Progenitor cell of endocrine pancreas (in vitro differentiated cells): ENCODE results near the gene ST7. TPM values are rescaled to one million over a fixed set of nuclear protein-coding genes. Genes with fewer than 3 reads are reported as not detected.

ENCODE experiments used
- DNase-seq: peaks from one replicate; pipeline ENCODE4 v3.0.0; 2021; ENCODE audit warnings: low spot score; ENCODE audit not compliant: unreplicated experiment
- H3K27ac Mint-ChIP-seq: 2 replicates; pipeline ENCODE4 v1.8.0; 2021; ENCODE audit warnings: mild to moderate bottlenecking, moderate library complexity, mixed read lengths
- H3K27me3 Mint-ChIP-seq: 2 replicates; pipeline ENCODE4 v1.8.0; 2021; ENCODE audit warnings: mixed read lengths
- H3K36me3 Mint-ChIP-seq: 2 replicates; pipeline ENCODE4 v1.8.0; 2022; ENCODE audit warnings: mixed read lengths; ENCODE audit not compliant: insufficient read depth
- H3K4me1 Mint-ChIP-seq: 2 replicates; pipeline ENCODE4 v1.8.0; 2021; ENCODE audit warnings: low read depth, mixed read lengths
- H3K4me3 Mint-ChIP-seq: 2 replicates; pipeline ENCODE4 v1.8.0; 2021; ENCODE audit warnings: low read depth, mild to moderate bottlenecking, moderate library complexity, mixed read lengths
- H3K9me3 Mint-ChIP-seq: 2 replicates; pipeline ENCODE4 v1.8.0; 2021; ENCODE audit warnings: low read depth, mixed read lengths
- CTCF ChIP-seq: fragments of 200-600 bp; sonication (generic); IDR thresholded peaks from one replicate; pipeline ENCODE4 v1.5.0; 2021; ENCODE audit warnings: antibody characterized with exemption, mild to moderate bottlenecking; ENCODE audit not compliant: unreplicated experiment
- total RNA-seq: library from RNA; stranded (reverse); gene quantifications from 2 replicates; pipeline ENCODE4 v1.2.1, GENCODE V29; 2021

Gene ST7
- total RNA-seq, 1 donor from 2014 or later: 24.8 TPM

GRCh38 chr7:117006907-117007684 is 53.8 kb downstream of the ST7 start:
- Mint-ChIP-seq H3K4me1 (peaks cover 10% of the 10 kb centered on the region), H3K27me3 (no peaks in the 10 kb centered on the region), H3K27ac (no peak overlapping the region), H3K36me3 (no peaks in the 10 kb centered on the region), H3K4me3 (no peak overlapping the region), H3K9me3 (no peaks in the 10 kb centered on the region)
- no peak for TF ChIP-seq CTCF
- no peak for DNase-seq

GRCh38 chr7:117008118-117008885 is 55.0 kb downstream of the ST7 start:
- TF ChIP-seq CTCF: no peak
- no peaks in the 10 kb centered on the region for H3K27me3 Mint-ChIP-seq
- no peak overlapping the region for H3K27ac Mint-ChIP-seq
- peaks cover 13% of the 10 kb centered on the region for H3K4me1 Mint-ChIP-seq
- H3K36me3 Mint-ChIP-seq: no peaks in the 10 kb centered on the region
- H3K9me3 Mint-ChIP-seq: no peaks in the 10 kb centered on the region
- H3K4me3 Mint-ChIP-seq: no peak overlapping the region
- DNase-seq: no peak

- H3K9me3 Mint-ChIP-seq: no peaks in the 10 kb centered on the region
Measured at GRCh38 chr7:117008886-117009531, 55.7 kb downstream of the ST7 start.

GRCh38 chr7:117009705-117010361 is 56.5 kb downstream of the ST7 start:
- Mint-ChIP-seq H3K27me3 (no peaks in the 10 kb centered on the region), H3K36me3 (no peaks in the 10 kb centered on the region), H3K4me1 (peaks cover 15% of the 10 kb centered on the region), H3K9me3 (no peaks in the 10 kb centered on the region), H3K4me3 (no peak overlapping the region), H3K27ac (no peak overlapping the region)
- no peak for DNase-seq
- TF ChIP-seq CTCF: no peak

More at GRCh38 chr7:117008886-117009531, 55.7 kb downstream of the ST7 start:
- no peak for DNase-seq
- Mint-ChIP-seq H3K27ac (peak overlapping the region; percentile 45), H3K4me1 (peaks cover 13% of the 10 kb centered on the region), H3K4me3 (no peak overlapping the region), H3K27me3 (no peaks in the 10 kb centered on the region), H3K36me3 (no peaks in the 10 kb centered on the region)
- TF ChIP-seq CTCF: no peak
